Glutamatergic neuron (in vitro differentiated cells): ENCODE results near the gene IGFBP4. TPM values are rescaled to one million over a fixed set of nuclear protein-coding genes. Genes with fewer than 3 reads are reported as not detected.
A peak's percentile ranks its signal among the peaks of the same experiment; 100 is the strongest.

Source experiments
- DNase-seq: peaks from one replicate; pipeline ENCODE4 v3.0.0; 2022
- H3K27ac Mint-ChIP-seq: one replicate; pipeline ENCODE4 v1.8.0; 2020; ENCODE audit warnings: mild to moderate bottlenecking, mixed read lengths, inconsistent platforms; ENCODE audit not compliant: unreplicated experiment
- H3K27me3 Mint-ChIP-seq: one replicate; pipeline ENCODE4 v1.8.0; 2020; ENCODE audit warnings: mild to moderate bottlenecking, moderate library complexity, mixed read lengths, inconsistent platforms; ENCODE audit not compliant: unreplicated experiment
- H3K36me3 Mint-ChIP-seq: one replicate; pipeline ENCODE4 v1.8.0; 2020; ENCODE audit warnings: mild to moderate bottlenecking, mixed read lengths, inconsistent platforms; ENCODE audit not compliant: unreplicated experiment
- H3K4me1 Mint-ChIP-seq: one replicate; pipeline ENCODE4 v1.8.0; 2020; ENCODE audit warnings: mild to moderate bottlenecking, low read depth, mixed read lengths, inconsistent platforms; ENCODE audit not compliant: unreplicated experiment
- H3K4me3 Mint-ChIP-seq: one replicate; pipeline ENCODE4 v1.8.0; 2020; ENCODE audit warnings: mild to moderate bottlenecking, mixed read lengths, inconsistent platforms; ENCODE audit not compliant: unreplicated experiment
- H3K9me3 Mint-ChIP-seq: one replicate; pipeline ENCODE4 v1.8.0; 2020; ENCODE audit warnings: mild to moderate bottlenecking, moderate library complexity, mixed read lengths, inconsistent platforms; ENCODE audit not compliant: unreplicated experiment
- CTCF ChIP-seq: fragments of 200-600 bp; sonication (generic); IDR thresholded peaks from one replicate; pipeline ENCODE4 v1.5.0; 2021; ENCODE audit not compliant: partially characterized antibody, unreplicated experiment
- total RNA-seq: library from RNA; stranded (reverse); fragmentation: NEBNext Ultra II Directional; extraction: Animal tissue kit (Norgen Biotek cat#: 25700); gene quantifications from one replicate; pipeline ENCODE4 v1.2.1, GENCODE V29; 2021; ENCODE audit not compliant: unreplicated experiment

Gene IGFBP4
- total RNA-seq, 1 donor from 2014 or later, result 1.9 TPM

- no peaks in the 10 kb centered on the region for H3K36me3 Mint-ChIP-seq
- no peaks in the 10 kb centered on the region for H3K4me1 Mint-ChIP-seq
- DNase-seq, result no peak
- TF ChIP-seq CTCF, result no peak
- H3K9me3 Mint-ChIP-seq, result peaks cover 5% of the 10 kb centered on the region
- H3K27ac Mint-ChIP-seq, result peak overlapping the region; percentile 64
- peak overlapping the region; percentile 96 for H3K4me3 Mint-ChIP-seq
- H3K27me3 Mint-ChIP-seq, result peaks cover 2% of the 10 kb centered on the region
Measured at GRCh38 chr17:40417258-40417608, 26.0 kb upstream of the IGFBP4 start.

- H3K4me1 Mint-ChIP-seq, result no peaks in the 10 kb centered on the region
- H3K4me3 Mint-ChIP-seq, result peak within 1 kb of the TSS; percentile 96
- no peaks in the 10 kb centered on the region for H3K36me3 Mint-ChIP-seq
- no peak for TF ChIP-seq CTCF
- H3K27me3 Mint-ChIP-seq, result peaks cover 2% of the 10 kb centered on the region
- peaks cover 5% of the 10 kb centered on the region for H3K9me3 Mint-ChIP-seq
- H3K27ac Mint-ChIP-seq, result peak within 1 kb of the TSS; percentile 78
- peak; percentile 91 for DNase-seq
Measured at GRCh38 chr17:40417609-40418427, 25.4 kb upstream of the IGFBP4 start, which contains the start of gene TOP2A. TSS of gene TOP2A (minus strand) at chr17:40417896. CDS start at chr17:40417791, 105 bp downstream.

- no peak for DNase-seq
- TF ChIP-seq CTCF, result no peak
- H3K4me1 Mint-ChIP-seq, result no peaks in the 10 kb centered on the region
- H3K9me3 Mint-ChIP-seq, result peaks cover 5% of the 10 kb centered on the region
- no peaks in the 10 kb centered on the region for H3K36me3 Mint-ChIP-seq
- peak overlapping the region; percentile 78 for H3K27ac Mint-ChIP-seq
- peaks cover 2% of the 10 kb centered on the region for H3K27me3 Mint-ChIP-seq
- peak overlapping the region; percentile 96 for H3K4me3 Mint-ChIP-seq
Measured at GRCh38 chr17:40418428-40418706, 24.9 kb upstream of the IGFBP4 start.

GRCh38 chr17:40419559-40420331 lies 23.5 kb upstream of the IGFBP4 start:
- Mint-ChIP-seq H3K27me3 (peaks cover 2% of the 10 kb centered on the region), H3K4me3 (peak overlapping the region; percentile 30), H3K27ac (no peak overlapping the region), H3K9me3 (peaks cover 5% of the 10 kb centered on the region), H3K4me1 (no peaks in the 10 kb centered on the region), H3K36me3 (no peaks in the 10 kb centered on the region)
- no peak for TF ChIP-seq CTCF
- no peak for DNase-seq

GRCh38 chr17:40422990-40423633 lies 20.1 kb upstream of the IGFBP4 start:
- Mint-ChIP-seq H3K27ac (no peak overlapping the region), H3K4me3 (no peak overlapping the region)
- DNase-seq, result no peak

More at GRCh38 chr17:40422990-40423633, 20.1 kb upstream of the IGFBP4 start:
- no peak for TF ChIP-seq CTCF
- no peaks in the 10 kb centered on the region for H3K36me3 Mint-ChIP-seq
- peaks cover 2% of the 10 kb centered on the region for H3K9me3 Mint-ChIP-seq
- no peaks in the 10 kb centered on the region for H3K27me3 Mint-ChIP-seq
- H3K4me1 Mint-ChIP-seq, result no peaks in the 10 kb centered on the region
